Adrenal gland (tissue), 12 donors: Measurements from ENCODE around the gene CDK16. TPM values are rescaled to one million over a fixed set of nuclear protein-coding genes. Genes with fewer than 3 reads are reported as not detected.

Experiments
- DNase-seq, 7 donors: peaks; one replicate each; pipeline ENCODE4 v3.0.0-alpha.2; 2019 to 2020
- H3K27ac ChIP-seq, 5 donors: fragments of 200-600 bp; sonication (generic) in 4 of 5; 1 replicate in 3 of 5; 2 replicates in 2 of 5; pipeline versions ENCODE4 v1.5.1 to v1.8.0; 2016 to 2020; ENCODE audit warnings: mild to moderate bottlenecking in 1 of 5
- H3K27me3 ChIP-seq: fragments of 200-600 bp; 2 replicates; pipeline ENCODE4 v1.8.0; 2021
- H3K36me3 ChIP-seq, 2 donors: fragments of 200-600 bp; replicated peaks in 1 of 2; 1 replicate in 1 of 2; 2 replicates in 1 of 2; pipeline versions ENCODE4 v1.5.1 to v1.8.0; 2018 to 2022
- H3K4me1 ChIP-seq, 2 donors: fragments of 200-600 bp; replicated peaks in 1 of 2; 1 replicate in 1 of 2; 2 replicates in 1 of 2; pipeline versions ENCODE4 v1.5.1 to v1.8.0; 2018 to 2021
- H3K4me3 ChIP-seq, 4 donors: fragments of 200-600 bp; sonication (generic) in 3 of 4; one replicate each; pipeline ENCODE4 v1.5.1; 2016 to 2018
- H3K9me3 ChIP-seq, 3 donors: fragments of 200-600 bp; sonication (generic) in 1 of 3; replicated peaks in 1 of 3; 1 replicate in 2 of 3; 2 replicates in 1 of 3; pipeline versions ENCODE4 v1.5.1 to v1.8.0; 2016 to 2021
- POLR2A ChIP-seq, 2 donors: fragments of 450-650 bp; IDR thresholded peaks; one replicate each; pipeline ENCODE4 v1.6.1; 2017; ENCODE audit warnings: antibody characterized with exemption in 2 of 2, mild to moderate bottlenecking in 2 of 2, moderate library complexity in 1 of 2
- WGBS, 4 donors: extraction: QIAGEN DNeasy Blood & Tissue Kit in 2 of 4; methylation state at CpG; one replicate each; pipeline versions ENCODE4 v1.1.5 to v1.1.7; 2013 to 2017; 5-methylcytosine and 5-hydroxymethylcytosine counted together
- intact Hi-C, 2 donors: fragments of 100-400 bp; cut with DNase I; formaldehyde crosslinking; loops; one replicate each; pipeline versions ENCODE4 v1.14.1 to v1.15.0; 2022 to 2023
- polyA plus RNA-seq, 3 donors: library from polyadenylated mRNA; stranded (reverse); fragments of 200-250 nt in 2 of 3; fragments of 350-450 nt in 1 of 3; fragmentation: Illumina TruSeq in 1 of 3; extraction: RNeasy Lipid Tissue Mini Kit (QIAGEN cat#74804) in 1 of 3; gene quantifications; one replicate each; pipeline ENCODE4 v1.2.3, GENCODE V29; 2013 to 2014
- total RNA-seq, 9 donors: library from RNA; depleted of rRNA in 4 of 9; stranded (reverse); fragments of >200 nt in 4 of 9; fragments of 120-200 nt in 1 of 9; fragmentation: NEBNext Ultra II Directional in 1 of 9; extraction: Animal tissue kit (Norgen Biotek cat#: 25700) in 1 of 9; gene quantifications; one replicate each; pipeline versions ENCODE4 v1.1.0 to v1.2.4, GENCODE V29; 2013 to 2023
- TF ChIP-seq, protein P1 (sequence below), 6 experiments: fragments of 450-650 bp in 4 of 6; fragments of 200-600 bp in 2 of 6; sonication (generic) in 1 of 6; IDR thresholded peaks; 1 replicate in 5 of 6; 2 replicates in 1 of 6; pipeline versions ENCODE4 v1.5.1 to v1.8.0; 2016 to 2021; ENCODE audit warnings: antibody characterized with exemption in 6 of 6, mild to moderate bottlenecking in 2 of 6, moderate library complexity in 1 of 6
- donor health status: healthy with polysubstance abuse.
- donor health status: Bipolar disorder and iron deficiency.
- donor health status: DM: yes; HTN: yes; CAD: no.
- donor health status: DM: no; HTN: no; CAD: no.
- donor health status: DM: no; HTN: no; CAD: no.
- donor health status: DM: yes; HTN: yes; CAD: no.

Gene CDK16
- total and polyA plus RNA-seq, 12 donors: 50.5 to 187 (median 115) TPM

DNA sequence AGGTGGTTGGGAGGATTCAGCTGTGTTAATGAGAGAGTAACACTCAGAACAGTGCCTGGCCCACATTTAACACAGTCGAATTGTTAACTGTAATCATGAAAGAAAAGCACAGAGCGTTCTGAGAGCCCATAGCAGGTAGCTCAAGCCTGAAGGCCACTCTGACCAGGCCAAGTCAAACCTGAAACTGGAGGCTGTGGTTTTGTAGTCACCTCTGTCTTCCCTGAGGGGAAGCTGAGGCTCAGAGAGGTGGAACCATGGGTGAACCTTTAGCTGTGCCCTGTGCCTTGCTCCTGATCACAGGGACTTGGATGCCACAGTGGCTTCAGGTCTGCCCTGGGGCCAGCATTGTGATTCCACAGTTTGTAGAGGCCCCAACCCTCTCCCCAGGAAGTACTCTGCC lies 41.4 kb upstream of the CDK16 start:
- Histone ChIP-seq H3K4me3 (no peak overlapping the region), H3K27me3 (peaks cover 8% of the 10 kb centered on the region), H3K36me3 (peaks cover 0 to 64% of the 10 kb centered on the region in 2 donors), H3K4me1 (no peaks in the 10 kb centered on the region), H3K27ac (no peak overlapping the region), H3K9me3 (no peaks in the 10 kb centered on the region)
- peak in 2 of 7 donors; percentile 2 to 10 for DNase-seq
- WGBS, 4 donors: 35 to 76% (median 57%) methylated on average over 2 of the region's 2 CpGs; no CpG with 5 or more reads in 1 of the 4 donors
- no peak for TF ChIP-seq POLR2A (IDR thresholded peaks at IDR 0.05)
- TF ChIP-seq, protein P1, sequence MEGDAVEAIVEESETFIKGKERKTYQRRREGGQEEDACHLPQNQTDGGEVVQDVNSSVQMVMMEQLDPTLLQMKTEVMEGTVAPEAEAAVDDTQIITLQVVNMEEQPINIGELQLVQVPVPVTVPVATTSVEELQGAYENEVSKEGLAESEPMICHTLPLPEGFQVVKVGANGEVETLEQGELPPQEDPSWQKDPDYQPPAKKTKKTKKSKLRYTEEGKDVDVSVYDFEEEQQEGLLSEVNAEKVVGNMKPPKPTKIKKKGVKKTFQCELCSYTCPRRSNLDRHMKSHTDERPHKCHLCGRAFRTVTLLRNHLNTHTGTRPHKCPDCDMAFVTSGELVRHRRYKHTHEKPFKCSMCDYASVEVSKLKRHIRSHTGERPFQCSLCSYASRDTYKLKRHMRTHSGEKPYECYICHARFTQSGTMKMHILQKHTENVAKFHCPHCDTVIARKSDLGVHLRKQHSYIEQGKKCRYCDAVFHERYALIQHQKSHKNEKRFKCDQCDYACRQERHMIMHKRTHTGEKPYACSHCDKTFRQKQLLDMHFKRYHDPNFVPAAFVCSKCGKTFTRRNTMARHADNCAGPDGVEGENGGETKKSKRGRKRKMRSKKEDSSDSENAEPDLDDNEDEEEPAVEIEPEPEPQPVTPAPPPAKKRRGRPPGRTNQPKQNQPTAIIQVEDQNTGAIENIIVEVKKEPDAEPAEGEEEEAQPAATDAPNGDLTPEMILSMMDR (IDR thresholded peaks at IDR 0.05): no peak
- intact Hi-C loops: no loop called here

DNA sequence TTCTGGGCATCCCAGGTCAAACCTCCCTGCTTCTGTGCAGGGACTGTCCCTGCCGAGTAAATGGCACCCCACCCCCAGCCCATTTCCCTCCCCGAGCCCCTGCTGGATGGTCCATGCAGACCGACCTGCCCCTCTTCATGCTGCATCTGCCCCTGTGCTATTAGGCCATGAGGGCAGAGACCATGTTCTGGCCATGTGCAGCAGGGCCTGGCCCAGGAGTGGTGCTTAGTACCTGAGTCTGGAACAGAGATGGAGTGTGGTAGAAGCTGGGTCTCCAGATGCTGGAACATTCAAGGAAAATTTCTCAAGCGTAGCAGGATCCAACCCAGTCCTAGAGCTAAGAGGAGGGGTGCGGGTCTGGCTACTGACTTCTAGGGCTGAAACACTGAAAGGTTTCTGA lies 40.1 kb upstream of the CDK16 start:
- TF ChIP-seq POLR2A (IDR thresholded peaks at IDR 0.05): no peak
- TF ChIP-seq, protein P1 (IDR thresholded peaks at IDR 0.05): no peak
- H3K4me3 ChIP-seq: no peak overlapping the region
- peak overlapping the region in 3 of 5 donors; percentile 64 to 83 (median 80) for H3K27ac ChIP-seq
- no peaks in the 10 kb centered on the region for H3K9me3 ChIP-seq
- peaks cover 3% of the 10 kb centered on the region for H3K27me3 ChIP-seq
- peak in 2 of 7 donors; percentile 5 to 11 for DNase-seq
- H3K4me1 ChIP-seq: no peaks in the 10 kb centered on the region
- H3K36me3 ChIP-seq: peaks cover 0 to 73% of the 10 kb centered on the region in 2 donors
- intact Hi-C loops: no loop called here
- 83 to 91% (median 88%) methylated on average over 2 to 5 of the region's 5 CpGs for WGBS, 4 donors

DNA sequence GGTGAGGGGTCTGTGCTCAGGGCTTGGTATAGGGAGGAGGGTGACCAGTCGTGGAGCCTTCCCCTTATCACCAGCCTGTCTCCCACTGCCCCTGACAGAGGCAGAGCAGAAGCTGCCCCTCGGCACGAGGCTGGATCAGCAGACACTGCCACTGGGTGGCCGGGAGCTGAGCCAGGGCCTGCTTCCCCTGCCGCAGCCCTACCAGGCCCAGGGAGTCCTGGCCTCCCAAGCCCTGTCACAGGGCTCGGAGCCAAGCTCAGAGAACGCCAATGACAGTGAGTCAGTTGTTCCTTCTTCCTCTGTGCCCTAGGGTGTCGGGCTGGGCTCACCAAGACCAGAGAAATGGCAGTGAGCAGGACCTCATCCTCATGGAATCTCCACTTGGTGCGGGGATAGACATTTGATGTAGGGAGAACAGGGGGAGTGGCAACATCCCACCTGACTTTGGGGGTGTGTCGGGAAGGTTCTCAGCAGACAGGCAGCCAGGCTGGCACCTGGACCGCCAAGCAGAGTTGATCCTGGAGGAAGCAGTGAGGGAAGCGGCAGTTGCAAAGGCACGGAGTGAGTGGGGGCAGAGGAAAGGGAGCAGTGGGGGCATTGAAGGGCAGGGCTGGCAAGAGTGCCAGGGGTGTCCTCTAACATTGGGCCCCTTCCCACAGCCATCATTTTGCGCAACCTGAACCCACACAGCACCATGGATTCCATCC lies 39.1 kb upstream of the CDK16 start:
- no peaks in the 10 kb centered on the region for H3K9me3 ChIP-seq
- peaks cover 3% of the 10 kb centered on the region for H3K27me3 ChIP-seq
- H3K4me1 ChIP-seq: no peaks in the 10 kb centered on the region
- TF ChIP-seq, protein P1 (IDR thresholded peaks at IDR 0.05): peak in 2 of 6 experiments; percentile 23 to 42
- TF ChIP-seq POLR2A (IDR thresholded peaks at IDR 0.05): peak in 1 of 2 donors; percentile 32
- intact Hi-C loops: no loop called here
- H3K36me3 ChIP-seq: peaks cover 0 to 71% of the 10 kb centered on the region in 2 donors
- H3K4me3 ChIP-seq: no peak overlapping the region
- WGBS, 4 donors: 0 to 63% (median 51%) methylated on average over 1 to 14 of the region's 14 CpGs
- peak overlapping the region in 4 of 5 donors; percentile 48 to 85 (median 74) for H3K27ac ChIP-seq
- peak; percentile 84 to 92 (median 89) for DNase-seq

DNA sequence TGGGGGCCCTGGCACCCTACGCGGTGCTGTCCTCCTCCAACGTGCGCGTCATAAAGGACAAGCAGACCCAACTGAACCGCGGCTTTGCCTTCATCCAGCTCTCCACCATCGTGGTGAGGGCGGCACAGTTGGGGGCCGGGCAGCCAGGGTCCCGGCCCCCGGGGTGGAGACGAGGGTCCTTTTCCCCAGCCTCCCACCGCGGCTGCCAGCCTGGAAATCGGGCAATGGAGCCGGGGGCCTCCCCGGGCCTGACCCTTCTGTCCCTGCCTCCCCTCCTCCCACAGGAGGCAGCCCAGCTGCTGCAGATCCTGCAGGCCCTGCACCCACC lies 38.6 kb upstream of the CDK16 start:
- TF ChIP-seq, protein P1 (IDR thresholded peaks at IDR 0.05): no peak
- no peak for TF ChIP-seq POLR2A (IDR thresholded peaks at IDR 0.05)
- peak in 1 of 7 donors; percentile 21 for DNase-seq
- WGBS, 4 donors: 73 to 90% (median 86%) methylated on average over 3 to 18 of the region's 18 CpGs
- intact Hi-C loops: loop anchor here in 1 of 2 donors (10.0 kb wide), 1 partner anchor 55 kb away; no protein-coding TSS in a partner anchor
- Histone ChIP-seq H3K4me3 (no peak overlapping the region), H3K4me1 (no peaks in the 10 kb centered on the region), H3K27ac (peak overlapping the region in 4 of 5 donors; percentile 48 to 85 (median 69)), H3K9me3 (no peaks in the 10 kb centered on the region), H3K27me3 (peaks cover 3% of the 10 kb centered on the region), H3K36me3 (peaks cover 0 to 72% of the 10 kb centered on the region in 2 donors)
